Measurements from ENCODE around the gene ITK.

The ITK gene

DNA sequence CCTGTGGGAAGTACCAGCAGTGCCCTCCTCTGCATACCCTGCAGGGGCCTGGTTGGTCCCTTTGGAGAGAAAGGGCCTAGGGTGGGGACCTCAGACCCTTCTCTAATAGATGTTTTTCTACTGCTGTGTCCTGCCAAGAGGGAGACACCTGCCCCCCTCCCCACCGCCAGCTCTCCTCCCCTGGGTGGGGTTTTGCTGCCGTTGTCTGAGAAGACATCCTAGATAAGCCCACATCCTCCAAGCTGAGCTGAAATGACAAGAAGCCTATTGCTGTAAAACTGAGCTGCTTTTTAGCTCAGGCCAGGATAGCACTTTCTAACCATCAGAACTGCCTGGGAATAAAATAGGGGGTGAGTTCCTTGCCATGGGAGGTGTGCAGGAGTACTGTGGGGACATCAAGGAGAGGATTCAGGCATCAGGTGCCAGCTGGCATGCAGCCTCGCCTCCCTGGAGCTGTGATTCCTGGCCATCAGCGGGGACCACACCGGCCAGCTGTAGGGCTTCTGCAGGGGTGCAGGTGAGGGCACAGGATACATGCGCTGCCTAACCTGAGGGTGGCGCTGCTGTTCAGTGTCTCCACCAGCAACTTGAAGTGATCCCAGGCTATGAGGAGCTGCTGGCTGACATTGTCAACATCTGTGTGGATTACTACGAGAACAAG is 123.2 kb downstream of the ITK start:
- H3K4me3 ChIP-seq (ENCODE audit: low read depth, low read length) = no peak overlapping the region

Measured in iPS-11a (cell line).